Stimulated activated CD8-positive, alpha-beta memory T cell treated with anti-CD3 and anti-CD28 coated beads, Interleukin-7, amount 100 ng/mL, for 4 hours (primary cell): ENCODE data around the gene THBS3.
"Not testable (repeated sequence)": the region's sequence is repeated elsewhere in the genome, so short reads cannot be mapped to it uniquely, and the experiment has no call there.

Experiments used
- DNase-seq, 2 donors: peaks; one replicate each; pipeline ENCODE4 v3.0.0-alpha.2; 2020; ENCODE audit warnings: low read depth in 2 of 2

The THBS3 gene

DNA sequence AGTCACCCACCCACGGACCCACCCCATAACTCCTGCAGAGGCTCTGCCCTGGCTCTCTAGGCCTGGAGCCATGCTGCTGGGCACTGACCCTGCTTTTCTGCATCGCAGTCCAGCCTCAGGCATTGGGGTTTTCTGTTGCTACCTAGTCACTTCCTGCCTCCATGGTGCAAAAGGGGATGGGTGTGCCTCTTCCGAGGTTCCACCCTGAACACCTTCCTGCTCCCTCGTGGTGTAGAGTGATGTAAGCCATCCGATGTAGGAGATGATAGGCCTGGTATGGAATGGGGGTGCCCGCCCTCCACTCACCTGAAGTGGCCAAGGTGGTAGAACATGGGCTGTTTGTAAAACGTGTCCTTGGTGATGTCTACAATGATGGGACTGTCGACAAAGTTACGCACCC lies 27.7 kb upstream of the THBS3 start:
- DNase-seq: not testable (repeated sequence)

GRCh38 chr1:155233502-155233901 lies 25.8 kb upstream of the THBS3 start:
- DNase-seq: not testable (repeated sequence)

DNA sequence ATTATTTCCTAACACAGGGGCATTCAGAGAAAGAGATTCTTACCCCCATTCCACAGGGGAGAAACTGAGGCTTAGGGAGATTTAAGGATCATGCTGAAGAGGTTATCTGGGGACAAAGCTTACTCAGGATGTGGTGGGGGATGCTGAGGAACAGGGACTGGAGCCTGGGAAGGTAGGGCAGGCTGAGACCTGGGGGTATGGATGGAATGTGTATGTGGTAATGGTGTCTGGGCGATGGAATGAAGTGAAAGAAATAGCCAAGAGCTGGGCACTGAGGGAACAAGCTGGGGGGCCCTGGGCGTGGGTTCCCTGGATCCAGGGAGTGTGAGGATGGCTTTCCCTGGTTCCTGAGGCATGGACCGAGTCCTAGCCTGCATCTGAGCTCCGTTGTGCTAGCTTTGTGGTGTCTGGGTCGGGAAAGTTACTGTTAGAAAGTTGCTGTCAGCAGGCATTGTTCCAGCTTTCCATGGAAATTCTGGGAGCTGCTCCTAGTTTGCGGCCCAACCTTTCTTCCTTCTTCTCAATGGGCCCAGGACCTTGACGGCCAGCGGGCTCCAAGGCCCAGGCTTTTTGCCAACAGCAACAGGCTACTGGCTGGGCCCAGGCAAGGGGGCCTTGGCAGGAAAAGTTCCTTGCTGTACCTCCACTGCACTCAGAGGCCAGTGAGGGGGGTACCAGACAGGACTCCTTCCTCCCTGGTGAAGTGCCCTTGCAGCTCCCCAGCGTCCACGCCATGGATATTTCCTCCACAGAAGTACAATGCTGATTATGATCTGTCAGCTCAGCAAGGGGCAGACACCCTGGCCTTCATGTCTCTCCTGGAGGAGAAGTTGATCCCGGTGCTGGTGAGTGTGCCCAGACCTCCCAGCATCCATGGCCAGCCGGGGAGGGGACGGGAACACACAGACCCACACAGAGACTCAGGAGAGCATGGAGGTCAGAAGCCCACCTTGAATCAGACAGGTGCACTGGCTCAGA lies 24.6 kb upstream of the THBS3 start:
- DNase-seq: not testable (repeated sequence)

DNA sequence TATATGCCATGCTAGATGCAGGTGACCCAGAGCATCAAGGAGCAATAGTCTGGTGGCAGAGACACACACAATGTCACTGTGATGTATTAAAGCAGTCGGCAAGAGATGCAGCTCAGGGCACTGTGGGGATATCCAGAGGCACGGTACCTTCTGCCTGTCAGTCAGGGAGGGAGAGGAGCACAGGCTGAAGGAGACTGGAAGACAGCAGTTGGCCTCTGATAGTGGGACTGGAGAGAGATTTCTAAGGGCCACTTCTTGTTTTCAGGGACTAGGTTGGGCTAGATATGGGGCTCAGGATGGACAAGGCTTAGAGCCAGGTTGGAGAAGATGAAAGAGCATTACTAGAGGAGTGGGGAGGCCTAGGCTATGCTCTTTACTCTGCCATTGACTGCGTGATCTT lies 23.6 kb upstream of the THBS3 start:
- not testable (repeated sequence) for DNase-seq

DNA sequence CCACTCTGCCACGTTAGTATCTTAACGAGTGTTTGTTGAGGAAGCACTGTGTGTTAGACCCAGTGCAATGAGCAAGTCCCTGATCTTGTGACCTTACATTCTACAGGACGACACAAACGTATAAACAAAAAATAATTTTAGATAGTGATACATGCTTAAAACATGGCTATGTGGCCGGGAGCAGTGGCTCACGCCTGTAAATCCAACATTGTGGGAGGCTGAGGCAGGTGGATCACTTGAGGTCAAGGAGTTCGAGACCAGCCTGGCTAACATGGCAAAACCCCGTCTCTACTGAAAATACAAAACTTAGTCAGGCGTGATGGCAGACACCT lies 20.4 kb upstream of the THBS3 start:
- no peak for DNase-seq

DNA sequence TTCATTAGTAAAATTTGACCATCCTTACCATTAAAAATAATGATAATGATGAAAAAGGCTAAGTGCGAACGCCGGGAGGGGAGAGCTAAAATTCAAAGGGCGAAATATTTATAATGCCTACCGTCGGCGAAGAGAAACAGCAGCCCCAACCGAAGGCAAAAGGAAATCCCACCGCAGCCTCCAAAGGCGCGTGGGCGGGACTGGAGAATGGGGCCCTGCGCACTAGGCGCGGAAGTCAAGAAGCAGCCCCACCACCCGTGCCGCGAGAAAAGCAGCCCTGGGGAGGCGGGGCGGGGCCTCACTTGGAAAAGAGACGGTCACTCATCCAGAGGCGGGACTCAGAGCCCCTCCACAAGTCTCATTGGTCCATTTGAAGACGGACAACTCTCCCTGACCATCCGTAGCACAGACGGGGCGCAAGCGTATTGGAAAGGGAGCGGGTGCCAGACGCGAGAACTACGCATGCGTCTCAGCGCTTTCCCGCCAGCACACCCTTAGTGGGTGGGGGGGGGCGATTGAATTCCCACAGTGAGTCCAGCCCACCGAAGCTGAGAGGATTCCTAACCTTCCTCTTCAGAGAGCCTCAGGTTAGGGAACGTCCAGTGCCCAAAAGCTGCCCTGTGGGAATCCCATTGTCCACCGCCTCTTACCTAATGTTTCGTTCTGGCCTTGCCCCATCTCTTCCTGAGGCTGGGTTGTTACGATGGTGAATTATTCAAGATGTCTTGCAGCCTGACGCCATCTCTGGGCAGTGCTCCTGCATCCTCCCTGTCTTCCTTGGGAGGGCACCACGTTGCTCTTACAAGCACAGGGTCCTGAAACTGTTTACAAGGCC lies 19.8 kb upstream of the THBS3 start:
- DNase-seq: peak; percentile 98 to 100

DNA sequence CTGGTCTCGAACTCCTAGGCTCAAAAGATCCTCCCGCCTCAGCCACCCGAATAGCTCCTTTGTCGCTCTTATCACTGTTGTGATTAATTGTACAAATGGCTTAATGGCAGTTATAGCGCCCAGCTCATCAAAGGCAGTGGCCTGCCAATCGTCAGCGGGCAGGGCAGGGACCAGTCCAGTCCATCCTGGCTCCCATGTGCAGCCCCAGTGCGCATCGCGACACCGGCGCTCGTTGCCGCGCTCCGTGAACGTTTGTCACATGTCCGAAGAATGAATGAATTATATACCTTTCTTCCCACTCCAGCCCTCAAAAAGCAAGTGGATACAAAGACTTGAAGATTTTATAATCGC lies 19.2 kb upstream of the THBS3 start:
- DNase-seq: peak in 1 of 2 donors; percentile 47

GRCh38 chr1:155226188-155226909 lies 18.7 kb upstream of the THBS3 start:
- peak; percentile 69 to 88 for DNase-seq

- DNase-seq: not testable (repeated sequence)
Observed at GRCh38 chr1:155225404-155225759, 17.7 kb upstream of the THBS3 start.

DNA sequence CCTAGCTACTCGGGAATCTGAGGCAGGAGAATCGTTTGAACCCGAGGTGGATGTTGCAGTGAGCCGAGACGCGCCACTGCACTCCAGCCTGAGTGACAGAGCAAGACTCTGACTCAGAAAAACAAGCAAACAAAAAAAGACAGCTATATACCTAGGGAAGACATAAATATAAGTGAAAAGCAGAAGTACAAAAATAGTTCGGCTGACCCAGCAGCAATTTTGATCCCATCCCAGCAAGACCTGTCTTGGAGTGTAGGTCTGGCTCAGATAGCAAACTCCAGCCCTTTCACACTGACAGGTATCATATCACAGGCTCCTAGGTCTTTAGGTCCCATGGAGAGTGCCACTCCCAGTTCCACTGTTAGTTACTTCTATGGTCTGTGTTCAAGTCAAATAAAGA lies 15.3 kb upstream of the THBS3 start:
- DNase-seq: no peak

GRCh38 chr1:155220211-155220965 lies 12.7 kb upstream of the THBS3 start:
- DNase-seq: not testable (repeated sequence)

GRCh38 chr1:155219592-155220031 lies 11.9 kb upstream of the THBS3 start:
- no peak for DNase-seq

DNA sequence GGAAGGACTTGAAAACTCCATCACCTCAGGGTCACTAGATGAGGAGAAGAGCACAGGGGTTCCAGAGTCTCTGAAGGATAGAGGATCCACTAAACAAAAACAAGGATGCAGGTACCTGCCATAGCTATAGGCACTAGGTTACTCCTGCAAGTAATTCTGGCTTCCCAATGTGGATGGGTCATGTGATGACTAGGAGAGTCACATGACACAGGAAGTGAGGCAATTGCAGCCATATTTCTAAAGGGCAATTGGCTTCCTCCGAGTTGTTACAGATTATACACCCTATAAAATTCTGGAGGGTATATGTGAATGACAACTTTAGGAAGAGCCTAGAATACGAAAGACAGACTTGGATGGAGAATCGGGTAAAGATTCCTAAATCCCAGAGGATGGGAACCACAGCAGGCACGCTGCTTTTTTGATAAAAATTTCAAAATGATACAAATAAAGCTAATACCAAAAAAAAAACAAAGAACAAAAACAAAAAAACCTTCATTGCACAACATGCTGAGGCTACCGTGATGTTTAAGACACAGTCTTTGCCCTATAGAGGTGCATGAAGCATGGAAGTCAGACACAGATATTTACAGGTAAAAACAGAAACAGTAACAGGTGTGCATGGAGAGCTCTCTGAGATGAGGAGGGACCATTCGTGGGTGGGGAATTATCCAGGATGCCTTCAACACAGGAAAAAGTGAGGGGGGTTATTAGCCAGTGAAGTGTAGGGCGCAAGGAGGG lies 11.3 kb upstream of the THBS3 start:
- no peak for DNase-seq

- not testable (repeated sequence) for DNase-seq
Observed at GRCh38 chr1:155214702-155215101, 7.0 kb upstream of the THBS3 start.

GRCh38 chr1:155212051-155212440 lies 4.3 kb upstream of the THBS3 start:
- not testable (repeated sequence) for DNase-seq

DNA sequence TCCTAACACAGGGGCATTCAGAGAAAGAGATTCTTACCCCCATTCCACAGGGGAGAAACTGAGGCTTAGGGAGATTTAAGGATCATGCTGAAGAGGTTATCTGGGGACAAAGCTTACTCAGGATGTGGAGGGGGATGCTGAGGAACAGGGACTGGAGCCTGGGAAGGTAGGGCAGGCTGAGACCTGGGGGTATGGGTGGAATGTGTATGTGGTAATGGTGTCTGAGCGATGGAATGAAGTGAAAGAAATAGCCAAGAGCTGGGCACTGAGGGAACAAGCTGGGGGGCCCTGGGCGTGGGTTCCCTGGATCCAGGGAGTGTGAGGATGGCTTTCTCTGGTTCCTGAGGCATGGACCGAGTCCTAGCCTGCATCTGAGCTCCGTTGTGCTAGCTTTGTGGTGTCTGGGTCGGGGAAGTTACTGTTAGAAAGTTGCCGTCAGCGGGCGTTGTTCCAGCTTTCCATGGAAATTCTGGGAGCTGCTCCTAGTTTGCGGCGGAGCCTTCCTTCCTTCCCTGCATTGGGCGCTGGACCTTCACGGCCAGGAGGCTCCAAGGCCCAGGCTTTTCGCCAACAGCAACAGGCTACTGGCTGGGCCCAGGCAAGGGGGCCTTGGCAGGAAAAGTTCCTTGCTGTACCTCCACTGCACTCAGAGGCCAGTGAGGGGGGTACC lies 3.8 kb upstream of the THBS3 start:
- DNase-seq: not testable (repeated sequence)

GRCh38 chr1:155210314-155211104 lies 2.8 kb upstream of the THBS3 start:
- no peak for DNase-seq

DNA sequence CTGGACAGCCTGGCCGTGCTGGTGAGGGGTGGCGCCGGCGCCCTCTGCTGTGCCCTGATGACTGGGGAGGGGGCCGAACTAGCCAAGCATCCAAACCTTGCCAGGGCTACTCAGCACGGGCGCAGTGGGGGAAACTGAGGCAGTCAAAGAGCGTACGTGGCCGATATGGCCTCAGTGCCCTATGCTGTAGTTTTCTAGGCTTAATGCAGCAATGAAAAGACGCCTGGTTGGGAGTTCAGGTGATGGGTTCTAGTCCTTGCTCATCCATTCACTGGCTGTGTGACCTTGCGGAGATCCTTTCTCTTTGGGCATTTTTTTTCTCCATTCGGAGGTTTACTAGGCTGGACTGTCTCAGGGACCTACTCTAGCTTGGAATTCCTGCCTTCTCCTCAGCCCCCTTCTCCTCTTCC lies 1.6 kb upstream of the THBS3 start:
- DNase-seq: no peak
